Astrocyte (in vitro differentiated cells and primary cell): Measurements from ENCODE around the gene EFCAB6. TPM values are rescaled to one million over a fixed set of nuclear protein-coding genes. Genes with fewer than 3 reads are reported as not detected.

Source experiments
- DNase-seq: peaks from one replicate; pipeline ENCODE4 v3.0.0-alpha.2; 2010; ENCODE audit warnings: low read depth
- FAIRE-seq: peaks from 2 replicates; lab custom pipeline; 2011; peaks lifted over from hg19 to GRCh38; lab: Jason Lieb, UNC
- H2AFZ ChIP-seq: 2 replicates; pipeline ENCODE4 v1.6.0; 2012; ENCODE audit warnings: low read depth, low read length, inconsistent platforms
- H3K27ac ChIP-seq: 2 replicates; pipeline ENCODE4 v1.5.1; 2011; ENCODE audit warnings: low read depth, low read length, inconsistent platforms
- H3K27me3 ChIP-seq: 2 replicates; pipeline ENCODE4 v1.6.0; 2011; ENCODE audit warnings: low read length, inconsistent platforms; ENCODE audit not compliant: insufficient read depth
- H3K36me3 ChIP-seq: 2 replicates; pipeline ENCODE4 v1.5.1; 2011; ENCODE audit warnings: low read length, inconsistent platforms; ENCODE audit not compliant: insufficient read depth
- H3K4me1 ChIP-seq: 2 replicates; pipeline ENCODE4 v1.5.1; 2011; ENCODE audit warnings: low read length, inconsistent platforms; ENCODE audit not compliant: insufficient read depth
- H3K4me2 ChIP-seq: 2 replicates; pipeline ENCODE4 v1.6.0; 2012; ENCODE audit warnings: low read length, inconsistent platforms
- H3K4me3 ChIP-seq: 2 replicates; pipeline ENCODE4 v1.5.1; 2011; ENCODE audit warnings: low read depth, mild to moderate bottlenecking, low read length, inconsistent platforms; ENCODE audit not compliant: insufficient read depth
- H3K79me2 ChIP-seq: 2 replicates; pipeline ENCODE4 v1.6.0; 2012; ENCODE audit warnings: mild to moderate bottlenecking, low read length, inconsistent platforms; ENCODE audit not compliant: insufficient read depth
- H3K9ac ChIP-seq: 2 replicates; pipeline ENCODE4 v1.6.0; 2012; ENCODE audit warnings: mild to moderate bottlenecking, low read length, inconsistent platforms
- H3K9me3 ChIP-seq: 2 replicates; pipeline ENCODE4 v1.5.1; 2012; ENCODE audit warnings: low read depth, mild to moderate bottlenecking, low read length, inconsistent platforms; ENCODE audit not compliant: insufficient read depth
- H4K20me1 ChIP-seq: 2 replicates; pipeline ENCODE4 v1.6.0; 2012; ENCODE audit warnings: low read length, inconsistent platforms; ENCODE audit not compliant: insufficient read depth
- H3K27ac Mint-ChIP-seq: one replicate; pipeline ENCODE4 v1.8.0; 2021; ENCODE audit warnings: mild to moderate bottlenecking, mixed read lengths; ENCODE audit not compliant: unreplicated experiment
- H3K27me3 Mint-ChIP-seq: one replicate; pipeline ENCODE4 v1.8.0; 2021; ENCODE audit warnings: low read depth, mixed read lengths; ENCODE audit not compliant: unreplicated experiment
- H3K36me3 Mint-ChIP-seq: one replicate; pipeline ENCODE4 v1.8.0; 2021; ENCODE audit warnings: low read depth, mixed read lengths; ENCODE audit not compliant: unreplicated experiment
- H3K4me1 Mint-ChIP-seq: one replicate; pipeline ENCODE4 v1.8.0; 2021; ENCODE audit warnings: low read depth, mixed read lengths; ENCODE audit not compliant: unreplicated experiment
- H3K4me3 Mint-ChIP-seq: one replicate; pipeline ENCODE4 v1.8.0; 2021; ENCODE audit warnings: mild to moderate bottlenecking, moderate library complexity, mixed read lengths; ENCODE audit not compliant: unreplicated experiment
- H3K9me3 Mint-ChIP-seq: one replicate; pipeline ENCODE4 v1.8.0; 2021; ENCODE audit warnings: mild to moderate bottlenecking, mixed read lengths; ENCODE audit not compliant: unreplicated experiment
- CTCF ChIP-seq: IDR thresholded peaks from 2 replicates; pipeline ENCODE4 v1.5.1; 2011; ENCODE audit warnings: low read depth, mild to moderate bottlenecking, inconsistent platforms, low read length, moderate library complexity; ENCODE audit not compliant: insufficient read depth
- EZH2 ChIP-seq: IDR thresholded peaks from 2 replicates; pipeline ENCODE4 v1.6.1; 2012; ENCODE audit warnings: mild to moderate bottlenecking, low read length, inconsistent platforms; ENCODE audit not compliant: insufficient read depth
- total RNA-seq: library from RNA; stranded (reverse); gene quantifications from 2 replicates; pipeline ENCODE4 v1.2.1, GENCODE V29; 2021

EFCAB6 gene
- total RNA-seq, 1 donor from 2014 or later: 1.2 TPM

GRCh38 chr22:43711681-43712080 is 100.4 kb downstream of the EFCAB6 start:
- no peaks in the 10 kb centered on the region for H3K27me3 ChIP-seq
- no peak overlapping the region for H3K4me3 ChIP-seq
- Mint-ChIP-seq H3K27me3 (no peaks in the 10 kb centered on the region), H3K36me3 (no peaks in the 10 kb centered on the region), H3K27ac (no peak overlapping the region), H3K4me3 (no peak overlapping the region), H3K9me3 (no peaks in the 10 kb centered on the region), H3K4me1 (no peaks in the 10 kb centered on the region)
- no peak overlapping the region for H3K9ac ChIP-seq
- H3K36me3 ChIP-seq: no peaks in the 10 kb centered on the region
- H3K9me3 ChIP-seq: no peaks in the 10 kb centered on the region
- H4K20me1 ChIP-seq: no peaks in the 10 kb centered on the region
- FAIRE-seq (no peak), DNase-seq (no peak)
- no peak overlapping the region for H3K27ac ChIP-seq
- H3K4me1 ChIP-seq: no peaks in the 10 kb centered on the region
- TF ChIP-seq CTCF (no peak), EZH2 (no peak)
- no peaks in the 10 kb centered on the region for H3K79me2 ChIP-seq
- H3K4me2 ChIP-seq: no peak overlapping the region
- no peak overlapping the region for H2AFZ ChIP-seq

- H3K4me3 ChIP-seq: no peak overlapping the region
- TF ChIP-seq EZH2 (no peak), CTCF (no peak)
- DNase-seq (no peak), FAIRE-seq (no peak)
- H3K27me3 Mint-ChIP-seq: no peaks in the 10 kb centered on the region
- H3K4me3 Mint-ChIP-seq: no peak overlapping the region
- no peaks in the 10 kb centered on the region for H3K4me1 Mint-ChIP-seq
- no peaks in the 10 kb centered on the region for H3K4me1 ChIP-seq
- no peaks in the 10 kb centered on the region for H4K20me1 ChIP-seq
- no peak overlapping the region for H3K4me2 ChIP-seq
- no peaks in the 10 kb centered on the region for H3K27me3 ChIP-seq
- H3K27ac Mint-ChIP-seq: no peak overlapping the region
- peaks cover 2% of the 10 kb centered on the region for H3K36me3 Mint-ChIP-seq
- no peaks in the 10 kb centered on the region for H3K79me2 ChIP-seq
- H3K36me3 ChIP-seq: no peaks in the 10 kb centered on the region
- no peaks in the 10 kb centered on the region for H3K9me3 ChIP-seq
- H3K27ac ChIP-seq: no peak overlapping the region
- peaks cover 18% of the 10 kb centered on the region for H3K9me3 Mint-ChIP-seq
- no peak overlapping the region for H2AFZ ChIP-seq
- H3K9ac ChIP-seq: no peak overlapping the region
Measured at GRCh38 chr22:43707648-43708047, 104.5 kb downstream of the EFCAB6 start.

GRCh38 chr22:43706571-43707328 is 105.4 kb downstream of the EFCAB6 start:
- H3K79me2 ChIP-seq: no peaks in the 10 kb centered on the region
- no peaks in the 10 kb centered on the region for H3K36me3 ChIP-seq
- TF ChIP-seq CTCF: no peak
- no peak for TF ChIP-seq EZH2
- H2AFZ ChIP-seq: no peak overlapping the region
- H3K9ac ChIP-seq: no peak overlapping the region
- H3K9me3 ChIP-seq: no peaks in the 10 kb centered on the region
- no peak overlapping the region for H3K27ac ChIP-seq
- H3K4me3 Mint-ChIP-seq: no peak overlapping the region
- H3K36me3 Mint-ChIP-seq: peaks cover 2% of the 10 kb centered on the region
- H3K4me1 ChIP-seq: no peaks in the 10 kb centered on the region
- no peaks in the 10 kb centered on the region for H3K27me3 Mint-ChIP-seq
- no peak overlapping the region for H3K4me3 ChIP-seq
- H3K4me1 Mint-ChIP-seq: no peaks in the 10 kb centered on the region
- H3K4me2 ChIP-seq: no peak overlapping the region
- peaks cover 18% of the 10 kb centered on the region for H3K9me3 Mint-ChIP-seq
- no peak overlapping the region for H3K27ac Mint-ChIP-seq
- FAIRE-seq: no peak
- DNase-seq: no peak
- H3K27me3 ChIP-seq: no peaks in the 10 kb centered on the region
- no peaks in the 10 kb centered on the region for H4K20me1 ChIP-seq
